ENCODE measurements around the gene CNP.
A peak's percentile ranks its signal among the peaks of the same experiment; 100 is the strongest.

The CNP gene

DNA sequence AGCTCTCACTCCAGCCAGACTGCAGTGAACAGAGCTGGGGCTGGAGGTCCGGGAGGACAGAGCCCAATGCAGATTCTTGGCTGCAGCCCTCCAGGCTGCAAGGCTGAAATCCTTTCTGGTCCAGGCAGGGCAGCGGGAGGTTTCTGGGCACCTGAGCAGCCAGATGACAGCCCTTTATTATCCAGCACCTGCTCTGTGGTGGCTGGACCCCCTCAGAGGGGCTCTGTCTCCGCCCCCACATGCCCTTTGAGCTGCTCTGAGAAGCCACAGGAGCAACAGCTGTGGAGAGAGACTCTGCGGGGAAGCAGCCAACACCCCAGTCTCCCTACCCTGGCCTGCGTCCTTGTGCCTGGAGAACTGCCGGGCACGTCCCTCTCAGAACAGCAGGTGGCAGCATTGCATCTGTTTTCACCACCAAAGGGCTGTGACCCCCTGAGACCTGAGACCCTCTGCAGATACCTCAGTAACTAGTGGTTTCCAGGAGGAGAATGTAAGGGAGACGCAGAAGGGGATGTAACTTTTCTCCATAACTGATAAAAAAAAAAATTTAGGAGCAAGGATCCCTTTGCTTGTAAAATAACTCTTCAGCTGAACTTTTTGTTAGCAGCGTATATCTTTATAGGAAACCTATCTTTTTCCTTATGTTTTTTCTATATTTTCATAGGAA lies 3.7 kb upstream of the CNP start:
- no peak for TF ChIP-seq REST (IDR thresholded peaks at IDR 0.05; ENCODE audit: insufficient read depth in 1 of 2, low read depth in 2 of 2, low read length in 2 of 2)
- TF ChIP-seq SIN3A (IDR thresholded peaks at IDR 0.05; ENCODE audit: borderline replicate concordance, insufficient read depth, low read length) = no peak
- no peak for TF ChIP-seq POLR2AphosphoS5 (IDR thresholded peaks at IDR 0.05; ENCODE audit: low read depth, low read length)
- TF ChIP-seq FOXP2 (optimal IDR thresholded peaks at IDR 0.05; ENCODE audit: borderline replicate concordance, extremely low read depth, extremely low read length, insufficient read depth) = peak; percentile 54
- no peak for TF ChIP-seq TAF1 (IDR thresholded peaks at IDR 0.05; ENCODE audit: borderline replicate concordance, insufficient read depth, low read length)

DNA sequence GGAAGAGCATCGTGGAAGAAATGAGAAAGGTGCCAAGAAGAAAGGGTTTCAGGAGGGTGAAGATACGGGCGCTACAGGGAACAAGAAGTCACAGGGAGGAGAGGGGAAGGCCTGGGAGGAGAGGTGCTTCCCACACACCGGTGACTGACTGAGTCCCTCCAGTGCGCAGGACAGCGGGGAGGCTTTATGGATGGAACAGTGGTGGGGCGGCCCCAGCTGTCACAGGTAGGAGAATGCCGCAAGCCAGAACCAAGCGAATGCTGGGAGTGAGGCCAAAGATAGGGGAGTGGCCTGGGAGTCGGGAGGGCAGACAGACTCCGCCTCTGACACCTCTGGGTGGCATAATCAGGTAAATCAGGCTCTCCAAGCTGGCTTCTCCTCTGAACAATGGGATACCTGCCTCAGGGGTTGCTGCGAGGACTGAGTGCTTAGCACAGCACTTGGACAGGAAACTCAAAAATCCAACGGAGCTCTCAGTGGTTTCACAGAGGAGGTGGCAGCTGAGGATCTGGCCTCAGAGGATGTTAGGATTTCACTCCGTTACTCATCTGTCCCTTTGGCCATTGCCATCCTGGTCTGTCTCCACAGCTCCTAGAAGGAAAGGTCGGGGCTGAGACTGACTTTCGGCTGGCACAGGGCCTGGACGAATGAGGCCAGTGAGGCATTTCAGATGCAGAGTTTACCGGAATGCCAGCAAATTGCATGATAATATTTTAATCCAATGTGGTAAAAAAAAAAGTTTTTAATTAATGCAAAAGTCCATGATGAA lies 717 bp upstream of the CNP start:
- TF ChIP-seq POLR2AphosphoS5 (IDR thresholded peaks at IDR 0.05; ENCODE audit: low read depth, low read length) = no peak
- TF ChIP-seq REST (IDR thresholded peaks at IDR 0.05; ENCODE audit: insufficient read depth in 1 of 2, low read depth in 2 of 2, low read length in 2 of 2) = no peak
- no peak for TF ChIP-seq TAF1 (IDR thresholded peaks at IDR 0.05; ENCODE audit: borderline replicate concordance, insufficient read depth, low read length)
- TF ChIP-seq FOXP2 (optimal IDR thresholded peaks at IDR 0.05; ENCODE audit: borderline replicate concordance, extremely low read depth, extremely low read length, insufficient read depth) = no peak
- no peak for TF ChIP-seq SIN3A (IDR thresholded peaks at IDR 0.05; ENCODE audit: borderline replicate concordance, insufficient read depth, low read length)

- no peak for TF ChIP-seq FOXP2 (optimal IDR thresholded peaks at IDR 0.05; ENCODE audit: borderline replicate concordance, extremely low read depth, extremely low read length, insufficient read depth)
- TF ChIP-seq REST (IDR thresholded peaks at IDR 0.05; ENCODE audit: insufficient read depth in 1 of 2, low read depth in 2 of 2, low read length in 2 of 2) = no peak
- no peak for TF ChIP-seq POLR2AphosphoS5 (IDR thresholded peaks at IDR 0.05; ENCODE audit: low read depth, low read length)
- TF ChIP-seq TAF1 (IDR thresholded peaks at IDR 0.05; ENCODE audit: borderline replicate concordance, insufficient read depth, low read length) = no peak
- no peak for TF ChIP-seq SIN3A (IDR thresholded peaks at IDR 0.05; ENCODE audit: borderline replicate concordance, insufficient read depth, low read length)
Observed at GRCh38 chr17:41967141-41967920, 736 bp downstream of the CNP start.

GRCh38 chr17:41967921-41968578 lies 1.5 kb downstream of the CNP start:
- TF ChIP-seq FOXP2 (optimal IDR thresholded peaks at IDR 0.05; ENCODE audit: borderline replicate concordance, extremely low read depth, extremely low read length, insufficient read depth) = no peak
- TF ChIP-seq POLR2AphosphoS5 (IDR thresholded peaks at IDR 0.05; ENCODE audit: low read depth, low read length) = no peak; the same call in 1 of the 2 replicates
- no peak for TF ChIP-seq REST (IDR thresholded peaks at IDR 0.05; ENCODE audit: insufficient read depth in 1 of 2, low read depth in 2 of 2, low read length in 2 of 2)
- TF ChIP-seq SIN3A (IDR thresholded peaks at IDR 0.05; ENCODE audit: borderline replicate concordance, insufficient read depth, low read length) = no peak
- TF ChIP-seq TAF1 (IDR thresholded peaks at IDR 0.05; ENCODE audit: borderline replicate concordance, insufficient read depth, low read length) = no peak
